GM04504 (cell line): Measurements from ENCODE around the gene CHIA.

Experiments
- DNase-seq: peaks from one replicate; pipeline ENCODE4 v3.0.0-alpha.2; 2012; ENCODE audit warnings: low read depth

Gene CHIA

GRCh38 chr1:111366256-111366655, 75.6 kb downstream of the CHIA start:
- peak; percentile 8 for DNase-seq

DNA sequence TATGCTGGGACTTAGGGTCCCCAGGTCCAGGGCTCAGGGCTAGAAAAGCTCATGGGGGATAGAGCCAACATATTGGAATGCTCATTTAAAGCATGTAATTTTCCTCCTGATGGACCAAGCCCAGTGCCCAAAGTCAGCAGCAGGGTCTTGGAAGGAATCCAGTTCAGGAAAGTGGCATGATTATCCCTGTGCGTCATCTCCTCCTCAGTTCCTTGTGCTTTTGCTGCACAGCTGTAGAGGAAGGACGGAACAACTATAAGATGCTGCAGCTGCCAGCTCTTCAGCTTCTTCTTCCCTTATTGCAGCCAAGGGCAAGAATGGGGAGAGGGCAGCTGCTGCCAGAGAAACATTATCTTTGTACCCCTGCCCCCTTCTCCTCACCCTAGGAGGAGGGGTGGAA, 78.5 kb downstream of the CHIA start:
- no peak for DNase-seq

DNA sequence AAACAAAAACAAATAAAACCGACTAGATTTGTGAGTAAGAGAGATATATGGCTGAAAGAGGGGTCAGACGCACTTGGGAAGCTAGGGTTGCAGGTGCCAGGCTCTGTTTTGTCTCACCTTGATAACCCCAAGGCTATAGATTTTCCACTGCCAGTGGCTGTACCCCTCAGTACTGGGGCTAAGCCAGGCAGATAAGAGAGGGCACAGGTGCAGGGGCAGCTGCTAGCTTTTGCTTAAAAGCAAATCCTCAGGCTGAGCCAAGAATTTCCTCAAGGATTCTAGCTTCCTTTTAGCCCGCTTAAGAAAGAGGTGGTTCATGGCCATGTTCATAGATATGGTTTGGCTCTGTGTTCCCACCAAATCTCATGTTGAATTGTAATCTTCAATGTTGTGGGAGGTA, 79.0 kb downstream of the CHIA start:
- DNase-seq: no peak
